ENCODE data around the gene ANKRD36C.
"Not testable (repeated sequence)": the region's sequence is repeated elsewhere in the genome, so short reads cannot be mapped to it uniquely, and the experiment has no call there.

Gene ANKRD36C

DNA sequence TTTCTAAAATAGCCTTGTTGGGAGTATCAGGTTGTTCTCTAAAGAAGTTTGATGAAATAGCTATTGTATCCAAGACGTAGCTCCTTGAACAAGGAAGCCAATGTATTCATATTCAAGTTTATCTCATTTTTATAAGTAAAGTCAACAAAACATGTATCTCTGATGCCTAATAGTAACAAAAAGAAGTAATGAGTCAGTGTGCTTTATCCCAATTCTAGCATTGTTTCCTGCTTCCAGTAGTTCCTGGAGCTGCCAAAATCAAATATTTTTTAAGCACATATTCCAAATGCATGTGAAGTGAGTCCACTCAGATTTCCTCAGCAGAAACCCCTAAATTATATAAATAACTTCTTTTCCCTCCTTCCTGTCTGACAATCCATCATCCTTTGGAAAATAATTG is 74.6 kb downstream of the ANKRD36C start:
- H3K4me3 ChIP-seq (ENCODE audit: insufficient read depth, low read depth, low read length, poor library complexity, severe bottlenecking); DNase-seq; H3K27ac ChIP-seq (ENCODE audit: insufficient read depth, low read length, poor library complexity, severe bottlenecking); H3K9me3 ChIP-seq (ENCODE audit: control insufficient read depth, low read length); H3K4me1 ChIP-seq (ENCODE audit: control insufficient read depth, insufficient read depth, low read length, poor library complexity, severe bottlenecking); H3K27me3 ChIP-seq (replicated peaks; ENCODE audit: control insufficient read depth, insufficient read depth, low read length, poor library complexity, severe bottlenecking): not testable (repeated sequence)
- peaks cover 10% of the 10 kb centered on the region for H3K36me3 ChIP-seq (ENCODE audit: control insufficient read depth, insufficient read depth, low read length)

- DNase-seq; H3K27me3 ChIP-seq (replicated peaks; ENCODE audit: control insufficient read depth, insufficient read depth, low read length, poor library complexity, severe bottlenecking); H3K9me3 ChIP-seq (ENCODE audit: control insufficient read depth, low read length); H3K27ac ChIP-seq (ENCODE audit: insufficient read depth, low read length, poor library complexity, severe bottlenecking); H3K4me3 ChIP-seq (ENCODE audit: insufficient read depth, low read depth, low read length, poor library complexity, severe bottlenecking); H3K4me1 ChIP-seq (ENCODE audit: control insufficient read depth, insufficient read depth, low read length, poor library complexity, severe bottlenecking): not testable (repeated sequence)
- peaks cover 10% of the 10 kb centered on the region for H3K36me3 ChIP-seq (ENCODE audit: control insufficient read depth, insufficient read depth, low read length)
Observed at GRCh38 chr2:95915131-95915530, 76.5 kb downstream of the ANKRD36C start.

DNA sequence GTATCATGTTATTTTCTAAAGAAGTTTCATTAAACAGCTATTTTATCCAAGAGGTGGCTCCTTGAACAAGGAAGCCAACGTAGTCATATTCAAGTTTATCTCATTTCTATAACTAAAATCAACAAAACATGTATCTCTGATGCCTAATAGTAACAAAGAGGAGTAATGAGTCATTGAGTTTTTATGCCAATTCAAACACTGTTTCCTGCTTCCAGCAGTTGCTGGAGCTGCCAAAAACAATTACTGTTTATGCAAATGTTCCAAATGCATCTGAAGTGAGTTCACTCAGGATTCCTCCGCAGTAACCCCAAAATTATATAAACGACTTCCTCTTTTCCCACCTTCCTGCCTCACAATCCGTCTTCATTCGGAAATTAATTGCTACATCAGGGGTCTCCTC is 80.2 kb downstream of the ANKRD36C start:
- not testable (repeated sequence) for H3K4me3 ChIP-seq (ENCODE audit: insufficient read depth, low read depth, low read length, poor library complexity, severe bottlenecking); H3K27ac ChIP-seq (ENCODE audit: insufficient read depth, low read length, poor library complexity, severe bottlenecking); H3K9me3 ChIP-seq (ENCODE audit: control insufficient read depth, low read length); H3K27me3 ChIP-seq (replicated peaks; ENCODE audit: control insufficient read depth, insufficient read depth, low read length, poor library complexity, severe bottlenecking); H3K4me1 ChIP-seq (ENCODE audit: control insufficient read depth, insufficient read depth, low read length, poor library complexity, severe bottlenecking); H3K36me3 ChIP-seq (ENCODE audit: control insufficient read depth, insufficient read depth, low read length); DNase-seq

DNA sequence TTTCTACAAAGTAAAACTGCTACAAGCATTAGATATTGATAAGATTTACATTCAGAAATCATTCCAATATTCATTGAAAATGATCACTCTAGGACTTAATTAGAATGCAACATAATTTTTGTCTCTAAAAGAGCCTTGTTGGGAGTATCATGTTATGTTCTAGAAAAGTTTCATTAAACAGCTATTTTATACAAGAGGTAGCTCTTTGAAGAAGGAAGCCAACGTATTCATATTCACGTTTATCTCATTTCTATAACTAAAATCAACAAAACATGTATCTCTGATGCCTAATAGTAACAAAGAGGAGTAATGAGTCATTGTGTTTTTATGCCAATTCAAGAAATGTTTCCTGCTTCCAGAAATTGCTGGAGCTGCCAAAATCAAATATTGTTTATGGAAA is 97.2 kb downstream of the ANKRD36C start:
- not testable (repeated sequence) for H3K27ac ChIP-seq (ENCODE audit: insufficient read depth, low read length, poor library complexity, severe bottlenecking); H3K27me3 ChIP-seq (replicated peaks; ENCODE audit: control insufficient read depth, insufficient read depth, low read length, poor library complexity, severe bottlenecking); H3K36me3 ChIP-seq (ENCODE audit: control insufficient read depth, insufficient read depth, low read length); H3K4me1 ChIP-seq (ENCODE audit: control insufficient read depth, insufficient read depth, low read length, poor library complexity, severe bottlenecking); H3K9me3 ChIP-seq (ENCODE audit: control insufficient read depth, low read length); DNase-seq; H3K4me3 ChIP-seq (ENCODE audit: insufficient read depth, low read depth, low read length, poor library complexity, severe bottlenecking)

DNA sequence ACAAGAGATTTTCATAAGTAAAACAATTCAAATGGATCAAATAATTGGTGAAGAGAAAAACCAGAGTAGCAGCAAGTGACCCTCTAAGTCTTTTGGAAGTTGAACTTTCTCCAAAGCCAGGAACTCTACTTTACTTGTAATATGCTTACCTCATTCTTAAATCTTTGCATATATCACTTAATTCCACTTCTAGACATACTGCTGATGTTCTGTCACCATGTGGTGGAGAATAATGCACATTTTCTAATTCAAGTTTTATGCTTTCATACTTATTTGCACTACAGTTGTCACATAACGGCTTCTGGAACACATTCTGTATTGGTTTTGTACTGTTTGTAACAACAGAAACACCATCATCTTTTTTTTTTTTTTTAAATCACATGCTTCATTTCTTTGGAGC is 123.7 kb downstream of the ANKRD36C start:
- H3K9me3 ChIP-seq (ENCODE audit: control insufficient read depth, low read length); H3K4me1 ChIP-seq (ENCODE audit: control insufficient read depth, insufficient read depth, low read length, poor library complexity, severe bottlenecking); H3K27ac ChIP-seq (ENCODE audit: insufficient read depth, low read length, poor library complexity, severe bottlenecking); H3K27me3 ChIP-seq (replicated peaks; ENCODE audit: control insufficient read depth, insufficient read depth, low read length, poor library complexity, severe bottlenecking); H3K36me3 ChIP-seq (ENCODE audit: control insufficient read depth, insufficient read depth, low read length); H3K4me3 ChIP-seq (ENCODE audit: insufficient read depth, low read depth, low read length, poor library complexity, severe bottlenecking); DNase-seq: not testable (repeated sequence)

- H3K4me3 ChIP-seq (ENCODE audit: insufficient read depth, low read depth, low read length, poor library complexity, severe bottlenecking); H3K4me1 ChIP-seq (ENCODE audit: control insufficient read depth, insufficient read depth, low read length, poor library complexity, severe bottlenecking); DNase-seq; H3K36me3 ChIP-seq (ENCODE audit: control insufficient read depth, insufficient read depth, low read length); H3K9me3 ChIP-seq (ENCODE audit: control insufficient read depth, low read length); H3K27me3 ChIP-seq (replicated peaks; ENCODE audit: control insufficient read depth, insufficient read depth, low read length, poor library complexity, severe bottlenecking); H3K27ac ChIP-seq (ENCODE audit: insufficient read depth, low read length, poor library complexity, severe bottlenecking): not testable (repeated sequence)
Observed at GRCh38 chr2:95867047-95867677, 124.5 kb downstream of the ANKRD36C start.

DNA sequence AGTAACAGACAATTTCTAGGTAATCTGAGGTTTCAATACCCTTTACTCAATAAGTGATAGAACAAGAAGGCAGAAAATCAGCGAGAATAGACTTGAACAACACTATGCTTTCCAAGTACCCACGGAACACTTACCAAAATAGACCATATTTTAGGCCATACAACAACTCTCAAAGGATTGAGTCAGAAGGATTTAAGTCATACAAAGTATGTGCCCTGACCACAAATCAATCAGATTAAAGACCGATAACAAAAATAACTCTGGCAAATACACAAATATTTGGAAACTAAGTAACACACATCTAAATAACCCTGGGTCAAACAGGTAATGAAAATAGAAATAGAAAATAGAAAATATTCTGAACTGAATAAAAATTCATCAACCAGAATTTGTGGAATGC is 129.5 kb downstream of the ANKRD36C start:
- not testable (repeated sequence) for H3K36me3 ChIP-seq (ENCODE audit: control insufficient read depth, insufficient read depth, low read length); H3K4me1 ChIP-seq (ENCODE audit: control insufficient read depth, insufficient read depth, low read length, poor library complexity, severe bottlenecking); H3K27ac ChIP-seq (ENCODE audit: insufficient read depth, low read length, poor library complexity, severe bottlenecking); H3K27me3 ChIP-seq (replicated peaks; ENCODE audit: control insufficient read depth, insufficient read depth, low read length, poor library complexity, severe bottlenecking); H3K9me3 ChIP-seq (ENCODE audit: control insufficient read depth, low read length); H3K4me3 ChIP-seq (ENCODE audit: insufficient read depth, low read depth, low read length, poor library complexity, severe bottlenecking); DNase-seq

DNA sequence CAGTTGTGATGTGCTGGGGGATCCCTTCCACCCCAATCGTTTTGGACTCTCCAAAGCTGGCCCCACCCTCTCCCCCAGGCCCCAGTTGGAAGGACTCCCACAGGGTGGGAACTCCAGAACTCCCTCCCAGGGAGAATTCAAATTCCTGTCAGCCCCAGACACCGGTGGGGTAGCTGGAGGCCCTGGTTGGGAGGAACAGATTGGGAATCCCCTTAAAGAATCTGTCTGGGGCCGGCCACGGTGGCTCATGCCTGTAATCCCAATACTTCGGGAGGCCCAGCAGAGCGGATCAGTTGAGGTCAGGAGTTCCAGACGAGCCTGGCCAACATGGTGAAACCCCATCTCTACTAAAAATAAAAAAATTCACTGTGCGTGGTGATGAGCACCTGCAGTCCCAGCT is 155.5 kb downstream of the ANKRD36C start:
- Histone ChIP-seq H3K27ac (ENCODE audit: insufficient read depth, low read length, poor library complexity, severe bottlenecking) (no peak overlapping the region), H3K9me3 (ENCODE audit: control insufficient read depth, low read length) (no peaks in the 10 kb centered on the region), H3K36me3 (ENCODE audit: control insufficient read depth, insufficient read depth, low read length) (peaks cover 9% of the 10 kb centered on the region), H3K4me3 (ENCODE audit: insufficient read depth, low read depth, low read length, poor library complexity, severe bottlenecking) (no peak overlapping the region), H3K27me3 (replicated peaks; ENCODE audit: control insufficient read depth, insufficient read depth, low read length, poor library complexity, severe bottlenecking) (no peaks in the 10 kb centered on the region), H3K4me1 (ENCODE audit: control insufficient read depth, insufficient read depth, low read length, poor library complexity, severe bottlenecking) (no peaks in the 10 kb centered on the region)
- no peak for DNase-seq

- not testable (repeated sequence) for H3K36me3 ChIP-seq (ENCODE audit: control insufficient read depth, insufficient read depth, low read length); H3K9me3 ChIP-seq (ENCODE audit: control insufficient read depth, low read length); DNase-seq; H3K27me3 ChIP-seq (replicated peaks; ENCODE audit: control insufficient read depth, insufficient read depth, low read length, poor library complexity, severe bottlenecking); H3K4me3 ChIP-seq (ENCODE audit: insufficient read depth, low read depth, low read length, poor library complexity, severe bottlenecking); H3K4me1 ChIP-seq (ENCODE audit: control insufficient read depth, insufficient read depth, low read length, poor library complexity, severe bottlenecking); H3K27ac ChIP-seq (ENCODE audit: insufficient read depth, low read length, poor library complexity, severe bottlenecking)
Observed at GRCh38 chr2:95834077-95835013, 157.3 kb downstream of the ANKRD36C start.

DNA sequence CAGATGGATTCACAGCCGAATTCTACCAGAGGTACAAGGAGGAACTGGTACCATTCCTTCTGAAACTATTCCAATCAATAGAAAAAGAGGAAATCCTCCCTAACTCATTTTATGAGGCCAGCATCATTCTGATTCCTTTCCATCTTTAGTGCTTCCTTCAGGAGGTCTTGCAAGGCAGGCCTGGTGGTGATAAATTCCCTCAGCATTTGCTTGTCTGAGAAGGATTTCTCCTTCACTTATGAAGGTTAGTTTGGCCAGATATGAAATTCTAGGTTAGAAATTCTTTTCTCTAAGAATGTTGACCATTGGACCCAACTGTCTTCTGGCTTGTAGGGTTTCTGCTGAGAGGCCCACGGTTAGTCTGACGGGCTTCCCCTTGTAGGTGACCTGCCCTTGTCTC is 167.4 kb downstream of the ANKRD36C start:
- not testable (repeated sequence) for H3K27ac ChIP-seq (ENCODE audit: insufficient read depth, low read length, poor library complexity, severe bottlenecking); H3K4me3 ChIP-seq (ENCODE audit: insufficient read depth, low read depth, low read length, poor library complexity, severe bottlenecking); H3K27me3 ChIP-seq (replicated peaks; ENCODE audit: control insufficient read depth, insufficient read depth, low read length, poor library complexity, severe bottlenecking); DNase-seq; H3K4me1 ChIP-seq (ENCODE audit: control insufficient read depth, insufficient read depth, low read length, poor library complexity, severe bottlenecking); H3K36me3 ChIP-seq (ENCODE audit: control insufficient read depth, insufficient read depth, low read length); H3K9me3 ChIP-seq (ENCODE audit: control insufficient read depth, low read length)

Data from effector memory CD4-positive, alpha-beta T cell (primary cell).